GM23338 (cell line): ENCODE results near the gene DOCK1. TPM values are rescaled to one million over a fixed set of nuclear protein-coding genes. Genes with fewer than 3 reads are reported as not detected.
A peak's percentile ranks its signal among the peaks of the same experiment; 100 is the strongest.

Source experiments
- ATAC-seq: fragments of 200-7000 bp; cut with Tn5 transposase; 3 replicates; pipeline ENCODE4 v1.9.1; 2020
- DNase-seq: peaks from one replicate; pipeline ENCODE4 v3.0.0-alpha.2; 2015; ENCODE audit warnings: low spot score
- H2AFZ ChIP-seq: fragments of 200-600 bp; sonication (generic); 2 replicates; pipeline ENCODE4 v1.8.0; 2016; ENCODE audit warnings: antibody characterized with exemption, mild to moderate bottlenecking, moderate library complexity
- H3F3A ChIP-seq: fragments of 200-600 bp; sonication (generic); replicated peaks from 2 replicates; pipeline ENCODE4 v1.8.0; 2017; ENCODE audit warnings: antibody characterized with exemption, mixed run types, low read depth
- H3K27ac ChIP-seq: fragments of 200-600 bp; sonication (generic); 2 replicates; pipeline ENCODE4 v1.6.1; 2016; ENCODE audit warnings: low read depth
- H3K27me3 ChIP-seq: fragments of 200-600 bp; sonication (generic); 2 replicates; pipeline ENCODE4 v1.8.0; 2016; ENCODE audit warnings: mild to moderate bottlenecking, mixed run types, moderate library complexity; ENCODE audit not compliant: insufficient read depth
- H3K36me3 ChIP-seq: fragments of 200-600 bp; sonication (generic); 2 replicates; pipeline ENCODE4 v1.8.0; 2016; ENCODE audit warnings: mild to moderate bottlenecking; ENCODE audit not compliant: insufficient read depth
- H3K4me1 ChIP-seq: fragments of 200-600 bp; sonication (generic); 2 replicates; pipeline ENCODE4 v1.8.0; 2016; ENCODE audit warnings: mild to moderate bottlenecking, moderate library complexity; ENCODE audit not compliant: insufficient read depth
- H3K4me2 ChIP-seq: fragments of 200-600 bp; sonication (generic); 2 replicates; pipeline ENCODE4 v1.7.1; 2017; ENCODE audit warnings: mixed run types
- H3K4me3 ChIP-seq: fragments of 200-600 bp; sonication (generic); 2 replicates; pipeline ENCODE4 v1.6.1; 2016; ENCODE audit warnings: mixed run types
- H3K79me2 ChIP-seq: fragments of 200-600 bp; sonication (generic); replicated peaks from 2 replicates; pipeline ENCODE4 v1.8.0; 2017; ENCODE audit warnings: mild to moderate bottlenecking; ENCODE audit not compliant: insufficient read depth
- H3K9me2 ChIP-seq: fragments of 200-600 bp; sonication (generic); 2 replicates; pipeline ENCODE4 v1.8.0; 2017; ENCODE audit not compliant: insufficient read depth
- H4K20me1 ChIP-seq: fragments of 200-600 bp; sonication (generic); replicated peaks from 2 replicates; pipeline ENCODE4 v1.8.0; 2017; ENCODE audit warnings: mild to moderate bottlenecking; ENCODE audit not compliant: insufficient read depth
- H3K27ac Mint-ChIP-seq: 2 replicates; pipeline ENCODE4 v1.8.0; 2020; ENCODE audit warnings: inconsistent platforms, mild to moderate bottlenecking, moderate library complexity, mixed read lengths
- H3K27me3 Mint-ChIP-seq: 3 replicates; pipeline ENCODE4 v1.8.0; 2022; ENCODE audit warnings: low read depth, mild to moderate bottlenecking, moderate library complexity, mixed read lengths, inconsistent platforms; ENCODE audit not compliant: insufficient read depth, poor library complexity
- H3K36me3 Mint-ChIP-seq: 3 replicates; pipeline ENCODE4 v1.8.0; 2021; ENCODE audit warnings: low read depth, mild to moderate bottlenecking, inconsistent platforms, moderate library complexity, mixed read lengths
- H3K4me1 Mint-ChIP-seq: 3 replicates; pipeline ENCODE4 v1.8.0; 2020; ENCODE audit warnings: mild to moderate bottlenecking, inconsistent platforms, mixed read lengths
- H3K4me3 Mint-ChIP-seq: 3 replicates; pipeline ENCODE4 v1.8.0; 2021; ENCODE audit warnings: moderate library complexity, mild to moderate bottlenecking, inconsistent platforms, mixed read lengths
- H3K9me3 Mint-ChIP-seq: 3 replicates; pipeline ENCODE4 v1.8.0; 2020; ENCODE audit warnings: moderate library complexity, mild to moderate bottlenecking, inconsistent platforms, mixed read lengths
- CREB1 ChIP-seq: fragments of 250-450 bp; sonication (Bioruptor Pico); IDR thresholded peaks from 2 replicates; pipeline ENCODE4 v1.5.0; 2020; ENCODE audit warnings: low read depth, mild to moderate bottlenecking, moderate library complexity
- CTCF ChIP-seq, 2 experiments: fragments of 200-600 bp in 1 of 2; sonication (generic) in 1 of 2; conservative IDR thresholded peaks; 2 replicates each; pipeline versions ENCODE4 v1.5.1 to v1.6.1; 2016 to 2017; ENCODE audit warnings: antibody characterized with exemption in 2 of 2, low read depth in 2 of 2, mild to moderate bottlenecking in 2 of 2, moderate library complexity in 1 of 2
- EZH2phosphoT487 ChIP-seq: fragments of 200-600 bp; sonication (generic); IDR thresholded peaks from one replicate; pipeline ENCODE4 v1.8.1; 2018; ENCODE audit warnings: antibody characterized with exemption; ENCODE audit not compliant: unreplicated experiment
- JUNB ChIP-seq: IDR thresholded peaks from one replicate; pipeline ENCODE4 v1.6.1; 2016; ENCODE audit warnings: antibody characterized with exemption; ENCODE audit not compliant: unreplicated experiment
- NANOG ChIP-seq: IDR thresholded peaks from 2 replicates; pipeline ENCODE4 v1.6.1; 2016; ENCODE audit warnings: antibody characterized with exemption, borderline replicate concordance
- POLR2AphosphoS5 ChIP-seq: IDR thresholded peaks from 2 replicates; pipeline ENCODE4 v1.6.1; 2016; ENCODE audit warnings: antibody characterized with exemption, low read depth
- REST ChIP-seq: IDR thresholded peaks from one replicate; pipeline ENCODE4 v1.6.1; 2018; ENCODE audit warnings: antibody characterized with exemption; ENCODE audit not compliant: unreplicated experiment
- ZNF331 ChIP-seq: fragments of 250-450 bp; sonication (Bioruptor Pico); IDR thresholded peaks from 2 replicates; pipeline ENCODE4 v1.5.0; 2020; ENCODE audit warnings: low read depth, mild to moderate bottlenecking, moderate library complexity
- polyA plus RNA-seq: library from polyadenylated mRNA; unstranded; fragments of >200 nt; fragmentation: Nextera tagmentation; extraction: Ambion mirVana; gene quantifications from 2 replicates; pipeline ENCODE4 v1.2.1, GENCODE V29; 2016
- total RNA-seq: library from RNA; depleted of rRNA; stranded (reverse); fragments of >200 nt; shearing (Covaris generic); gene quantifications from 2 replicates; pipeline ENCODE4 v1.2.3, GENCODE V29; 2014

Gene DOCK1
- total and polyA plus RNA-seq, 2 experiments from 2014 or later: 13.2 to 55.3 TPM

- Histone ChIP-seq H3K4me1 (no peaks in the 10 kb centered on the region), H4K20me1 (no peaks in the 10 kb centered on the region), H3K4me3 (no peak overlapping the region), H2AFZ (no peak overlapping the region), H3K27ac (no peak overlapping the region), H3K9me2 (no peaks in the 10 kb centered on the region), H3K79me2 (no peaks in the 10 kb centered on the region), H3K27me3 (no peaks in the 10 kb centered on the region), H3K4me2 (no peak overlapping the region), H3F3A (no peaks in the 10 kb centered on the region), H3K36me3 (no peaks in the 10 kb centered on the region)
- Mint-ChIP-seq H3K27me3 (peaks cover 3% of the 10 kb centered on the region), H3K27ac (no peak overlapping the region), H3K4me1 (peaks cover 9% of the 10 kb centered on the region; the same call in 2 of the 3 replicates), H3K9me3 (no peaks in the 10 kb centered on the region), H3K4me3 (no peak overlapping the region), H3K36me3 (no peaks in the 10 kb centered on the region)
- TF ChIP-seq CTCF (conservative IDR thresholded peaks at IDR 0.05; ENCODE audit: low read depth in 2 of 2): peak; percentile 54 to 69
- TF ChIP-seq ZNF331 (CRISPR knock-in tag): no peak
- DNase-seq (peak; percentile 57), ATAC-seq (peak; percentile 90)
Measured at GRCh38 chr10:127492607-127493250, 587.5 kb downstream of the DOCK1 start.

- H4K20me1 ChIP-seq: no peaks in the 10 kb centered on the region
- no peaks in the 10 kb centered on the region for H3K79me2 ChIP-seq
- DNase-seq: no peak
- H3K4me2 ChIP-seq: no peak overlapping the region
- Mint-ChIP-seq H3K36me3 (no peaks in the 10 kb centered on the region), H3K4me3 (no peak overlapping the region), H3K9me3 (no peaks in the 10 kb centered on the region), H3K27ac (no peak overlapping the region), H3K4me1 (peaks cover 3% of the 10 kb centered on the region; the same call in 2 of the 3 replicates), H3K27me3 (peaks cover 5% of the 10 kb centered on the region)
- H3K4me3 ChIP-seq: no peak overlapping the region
- H3K36me3 ChIP-seq: no peaks in the 10 kb centered on the region
- H2AFZ ChIP-seq: peak overlapping the region; percentile 32; the same call in 1 of the 2 replicates
- no peaks in the 10 kb centered on the region for H3F3A ChIP-seq
- no peaks in the 10 kb centered on the region for H3K9me2 ChIP-seq
- no peaks in the 10 kb centered on the region for H3K4me1 ChIP-seq
- H3K27me3 ChIP-seq: no peaks in the 10 kb centered on the region
- no peak overlapping the region for H3K27ac ChIP-seq
- no peak for ATAC-seq
- TF ChIP-seq EZH2phosphoT487: no peak
- no peak for TF ChIP-seq NANOG
- no peak for TF ChIP-seq CREB1 (CRISPR knock-in tag)
- no peak for TF ChIP-seq JUNB
- TF ChIP-seq REST: no peak
- TF ChIP-seq CTCF (conservative IDR thresholded peaks at IDR 0.05; ENCODE audit: low read depth in 2 of 2): no peak
- no peak for TF ChIP-seq ZNF331 (CRISPR knock-in tag)
- no peak for TF ChIP-seq POLR2AphosphoS5
Measured at GRCh38 chr10:127496035-127496434, 590.8 kb downstream of the DOCK1 start.
